Stimulated activated CD8-positive, alpha-beta memory T cell treated with anti-CD3 and anti-CD28 coated beads, Interleukin-7, amount 100 ng/mL, for 24 hours (primary cell): Measurements from ENCODE around the gene SLC38A5.

Experiments
- DNase-seq: peaks from one replicate; pipeline ENCODE4 v3.0.0-alpha.2; 2020; ENCODE audit warnings: low read depth

The SLC38A5 gene

DNA sequence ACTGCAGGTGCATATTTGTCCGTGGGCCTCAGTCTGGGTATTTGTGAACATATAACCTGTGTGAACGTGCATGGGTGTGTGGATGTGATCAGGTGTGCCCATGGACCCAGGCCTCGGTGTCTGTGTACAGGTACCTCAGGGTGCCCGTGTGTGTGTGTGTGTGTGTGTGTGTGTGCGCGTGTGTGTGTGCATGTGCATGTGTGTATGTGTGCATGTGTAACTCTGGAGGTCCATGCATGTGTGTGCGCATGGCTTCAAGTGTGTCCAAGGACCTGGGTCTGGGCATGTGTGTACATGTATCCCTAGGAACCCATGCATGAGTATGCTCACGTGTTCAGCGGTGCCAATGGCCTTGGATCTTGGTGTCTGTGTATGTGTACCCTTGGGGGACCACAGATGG, 21.7 kb upstream of the SLC38A5 start:
- DNase-seq: no peak

GRCh38 chrX:48490661-48491060, 20.6 kb upstream of the SLC38A5 start:
- no peak for DNase-seq

GRCh38 chrX:48489892-48490291, 19.8 kb upstream of the SLC38A5 start:
- DNase-seq: no peak

GRCh38 chrX:48489296-48489695, 19.2 kb upstream of the SLC38A5 start:
- no peak for DNase-seq

- DNase-seq: no peak
Observed at GRCh38 chrX:48488034-48488433, 18.0 kb upstream of the SLC38A5 start.

GRCh38 chrX:48487362-48487798, 17.3 kb upstream of the SLC38A5 start:
- no peak for DNase-seq

DNA sequence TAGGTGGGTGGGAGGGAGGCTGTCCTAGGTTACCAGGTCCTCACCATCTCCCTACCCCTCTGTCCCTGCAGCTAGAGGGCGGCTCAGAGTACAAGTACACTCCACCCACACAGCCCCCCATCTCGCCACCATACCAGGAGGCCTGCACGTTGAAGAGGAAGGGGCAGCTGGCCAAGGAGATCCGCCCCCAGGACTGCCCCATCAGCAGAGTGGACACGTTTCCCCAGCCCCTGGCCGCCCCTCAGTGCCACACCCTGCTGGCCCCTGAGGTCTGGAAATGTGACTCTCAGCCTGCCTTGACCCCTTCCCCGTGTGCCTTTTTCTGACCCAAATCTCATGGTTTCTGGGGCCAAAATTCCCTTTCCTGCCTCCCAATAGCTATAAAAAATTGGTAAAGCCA, 12.5 kb upstream of the SLC38A5 start:
- DNase-seq: no peak

DNA sequence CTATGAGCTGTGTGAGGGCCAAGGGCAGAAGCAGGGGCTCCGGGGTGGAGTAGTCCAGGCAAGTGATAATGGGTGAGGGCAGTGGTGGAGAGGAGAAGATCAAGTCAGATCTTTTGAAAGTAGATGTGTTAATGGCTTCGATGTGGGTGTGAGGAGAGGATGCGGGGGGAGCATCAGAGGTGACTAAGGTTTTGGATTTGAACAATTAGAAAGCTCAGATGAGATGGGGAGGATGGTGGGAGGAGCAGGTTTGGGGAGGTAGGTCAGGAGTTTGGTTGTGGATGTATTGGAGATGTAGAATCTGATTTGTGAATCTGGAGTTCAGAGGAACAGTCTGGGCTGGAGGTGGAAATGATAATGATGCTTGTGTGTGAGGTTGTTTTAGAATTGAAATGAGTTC, 10.5 kb upstream of the SLC38A5 start:
- DNase-seq: no peak

DNA sequence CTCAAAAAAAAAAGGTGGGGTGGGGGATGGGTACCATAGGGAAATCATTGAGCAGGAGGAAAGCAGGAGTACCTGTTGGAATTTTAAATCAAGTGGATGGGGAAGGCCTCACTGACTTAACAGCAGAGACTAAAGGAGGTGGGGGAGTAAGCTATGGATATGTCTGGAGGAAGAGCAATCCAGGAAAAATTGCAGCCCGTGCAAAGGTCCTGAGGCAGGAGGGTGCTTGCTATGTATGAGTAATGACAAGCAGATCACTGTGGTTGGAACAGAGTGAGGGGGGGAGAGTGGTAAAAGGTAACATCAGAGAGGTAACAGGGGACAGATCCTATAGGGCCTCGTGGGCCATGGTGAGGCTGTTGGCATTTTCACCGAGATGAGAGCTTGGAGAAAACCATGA, 10.1 kb upstream of the SLC38A5 start:
- no peak for DNase-seq

- DNase-seq: no peak
Observed at GRCh38 chrX:48478806-48479205, 8.7 kb upstream of the SLC38A5 start.

DNA sequence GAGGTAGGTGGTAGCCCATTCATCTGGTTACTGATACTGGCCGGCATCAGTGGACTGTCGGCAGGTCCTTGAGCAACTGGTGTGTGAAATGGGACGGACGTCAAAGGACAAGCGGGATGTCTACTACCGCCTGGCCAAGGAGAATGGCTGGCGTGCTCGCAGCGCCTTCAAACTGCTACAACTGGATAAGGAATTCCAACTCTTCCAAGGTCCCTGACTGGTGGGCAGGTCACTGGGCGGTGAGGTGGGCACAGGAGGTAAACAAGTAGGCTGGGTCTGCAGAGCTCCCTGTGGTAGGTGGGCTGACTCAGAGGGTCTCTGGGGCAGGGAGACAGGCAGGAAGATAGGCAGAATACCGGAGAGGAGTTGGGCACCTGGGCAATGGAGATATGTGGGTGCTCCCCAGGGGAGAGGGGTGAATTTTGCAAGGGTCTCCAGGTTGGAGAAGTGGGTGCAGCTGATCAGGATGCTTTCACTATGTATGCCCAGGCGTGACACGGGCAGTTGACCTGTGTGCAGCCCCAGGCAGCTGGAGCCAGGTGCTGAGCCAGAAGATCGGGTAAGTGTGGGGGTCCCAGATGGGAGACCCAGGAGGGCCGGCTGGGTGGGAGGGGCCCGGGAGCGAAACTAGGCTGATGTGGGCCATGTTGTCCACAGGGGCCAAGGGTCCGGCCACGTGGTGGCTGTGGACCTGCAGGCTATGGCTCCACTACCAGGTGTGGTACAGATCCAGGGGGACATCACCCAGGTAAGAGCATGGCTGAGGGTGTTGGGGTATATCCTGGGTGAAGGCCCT, 8.1 kb upstream of the SLC38A5 start:
- DNase-seq: no peak

GRCh38 chrX:48476919-48477318, 6.9 kb upstream of the SLC38A5 start:
- DNase-seq: no peak

- DNase-seq: peak; percentile 65
Observed at GRCh38 chrX:48475774-48476577, 5.9 kb upstream of the SLC38A5 start, which contains the start of gene FTSJ1. TSS of gene FTSJ1 (plus strand) at chrX:48476199. CDS start at chrX:48478048, 1,849 bp downstream.

- no peak for DNase-seq
Observed at GRCh38 chrX:48475296-48475695, 5.2 kb upstream of the SLC38A5 start.

DNA sequence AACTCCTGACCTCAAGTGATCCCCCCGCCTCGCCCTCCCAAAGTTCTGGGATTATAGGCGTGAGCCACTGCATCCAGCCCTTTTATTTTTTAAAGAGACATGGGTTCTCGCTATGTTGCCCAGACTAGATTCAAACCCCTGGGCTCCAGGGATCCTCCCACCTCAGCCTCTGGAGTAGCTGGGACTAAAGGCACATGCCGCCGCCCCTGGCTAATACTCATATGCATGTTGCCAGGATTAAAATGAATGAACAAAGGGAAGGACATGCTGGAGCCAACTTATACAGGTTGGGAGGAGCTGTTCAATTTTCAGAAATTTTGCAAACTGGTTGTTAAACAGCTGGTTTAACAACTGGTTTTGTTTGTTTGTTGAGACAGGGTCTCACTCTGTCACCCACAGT, 4.5 kb upstream of the SLC38A5 start:
- no peak for DNase-seq

DNA sequence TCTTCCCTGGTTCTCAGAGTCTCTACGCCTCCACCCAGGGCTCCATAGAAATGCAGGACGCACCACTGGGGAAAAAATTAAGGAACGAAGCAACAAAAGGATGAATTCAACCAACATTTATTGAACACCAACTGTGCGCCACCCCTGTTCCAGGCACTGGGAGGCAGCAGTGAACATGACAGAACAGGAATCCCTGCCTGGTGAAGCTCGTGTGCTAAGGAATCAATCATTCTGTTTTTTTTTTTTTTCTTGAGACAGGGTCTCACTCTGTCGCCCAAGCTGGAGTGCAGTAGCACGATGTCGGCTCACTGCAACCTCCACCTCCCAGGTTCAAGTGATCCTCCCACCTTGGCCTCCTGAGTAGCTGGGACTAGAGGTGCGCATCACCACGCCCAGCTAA, 4.1 kb upstream of the SLC38A5 start:
- no peak for DNase-seq

DNA sequence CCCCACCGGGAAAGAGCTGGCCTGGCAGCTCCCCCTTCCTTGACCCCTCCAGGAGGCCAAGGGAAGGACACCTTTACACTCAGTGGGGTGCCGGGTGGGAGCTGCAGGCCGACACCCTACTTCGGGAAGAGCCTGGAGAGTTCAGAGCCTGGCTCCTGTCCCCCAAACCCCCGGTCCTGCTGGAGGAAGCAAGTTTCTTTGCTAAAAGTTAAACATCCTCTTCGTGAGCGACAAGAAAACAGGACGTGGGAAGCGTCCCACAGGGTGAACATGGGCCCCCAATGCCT, 3.6 kb upstream of the SLC38A5 start:
- DNase-seq: no peak

GRCh38 chrX:48472851-48473703, 3.0 kb upstream of the SLC38A5 start:
- DNase-seq: no peak

DNA sequence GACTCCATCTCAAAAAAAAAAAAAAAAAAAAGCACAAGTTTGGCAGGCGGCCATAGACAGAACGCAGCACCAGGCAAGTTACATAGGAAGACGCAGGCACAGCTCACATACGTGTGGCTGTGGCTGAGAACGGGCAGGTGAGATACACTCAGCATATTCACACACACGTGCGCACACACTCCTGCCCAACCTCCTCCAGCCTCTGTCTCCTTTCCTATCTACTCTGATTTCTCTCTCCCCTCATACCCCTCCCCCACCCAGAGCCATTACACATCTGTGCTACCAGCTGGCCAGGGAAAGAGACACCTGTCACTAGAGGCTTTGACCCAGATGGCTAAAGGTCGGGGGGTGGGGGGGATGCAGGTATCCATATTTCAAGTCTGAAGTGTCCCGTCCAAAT, 2.2 kb upstream of the SLC38A5 start:
- DNase-seq: no peak

DNA sequence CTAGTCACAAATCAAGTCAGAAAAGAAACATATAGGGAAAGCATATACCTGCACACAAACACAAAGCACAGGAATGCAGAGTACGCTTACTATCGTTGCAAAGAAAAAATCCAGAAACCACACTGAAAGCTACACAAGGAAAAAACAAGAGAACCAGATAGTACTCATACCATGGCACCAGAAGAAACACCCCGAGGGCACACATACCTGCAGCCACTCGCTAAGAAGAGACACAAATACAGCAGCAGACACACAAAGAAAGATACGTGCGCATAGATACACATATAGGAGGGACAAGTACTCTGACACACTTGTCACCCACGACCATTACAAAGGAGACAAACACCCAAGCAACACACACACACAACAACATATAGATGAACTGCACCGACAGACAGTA, 1.4 kb upstream of the SLC38A5 start:
- no peak for DNase-seq

- no peak for DNase-seq
Observed at GRCh38 chrX:48470833-48471118, 716 bp upstream of the SLC38A5 start.

- DNase-seq: peak; percentile 18
Observed at GRCh38 chrX:48468693-48469691, 1.1 kb downstream of the SLC38A5 start.
